ENCODE results near the gene SLC8A2.
"Not testable (repeated sequence)": the region's sequence is repeated elsewhere in the genome, so short reads cannot be mapped to it uniquely, and the experiment has no call there.

SLC8A2 gene

DNA sequence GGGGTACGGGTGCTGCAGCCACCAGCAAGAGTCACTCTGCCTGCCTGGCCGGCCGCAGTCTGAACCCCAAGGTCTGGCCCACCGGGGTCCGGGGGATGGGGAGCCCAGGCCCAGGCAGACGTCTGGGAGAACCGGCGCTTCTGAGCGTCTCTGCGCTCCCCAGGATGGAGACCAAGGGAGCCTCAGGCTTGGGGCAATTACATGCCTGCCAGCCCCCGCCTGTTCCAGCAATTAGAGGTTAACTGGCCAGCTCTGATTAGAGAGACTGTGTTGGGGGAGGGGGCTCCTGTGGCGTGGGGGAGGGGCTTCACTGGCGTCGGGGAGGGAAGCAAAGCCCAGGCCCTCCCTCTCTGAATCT, 64.3 kb downstream of the SLC8A2 start:
- DNase-seq, result no peak

DNA sequence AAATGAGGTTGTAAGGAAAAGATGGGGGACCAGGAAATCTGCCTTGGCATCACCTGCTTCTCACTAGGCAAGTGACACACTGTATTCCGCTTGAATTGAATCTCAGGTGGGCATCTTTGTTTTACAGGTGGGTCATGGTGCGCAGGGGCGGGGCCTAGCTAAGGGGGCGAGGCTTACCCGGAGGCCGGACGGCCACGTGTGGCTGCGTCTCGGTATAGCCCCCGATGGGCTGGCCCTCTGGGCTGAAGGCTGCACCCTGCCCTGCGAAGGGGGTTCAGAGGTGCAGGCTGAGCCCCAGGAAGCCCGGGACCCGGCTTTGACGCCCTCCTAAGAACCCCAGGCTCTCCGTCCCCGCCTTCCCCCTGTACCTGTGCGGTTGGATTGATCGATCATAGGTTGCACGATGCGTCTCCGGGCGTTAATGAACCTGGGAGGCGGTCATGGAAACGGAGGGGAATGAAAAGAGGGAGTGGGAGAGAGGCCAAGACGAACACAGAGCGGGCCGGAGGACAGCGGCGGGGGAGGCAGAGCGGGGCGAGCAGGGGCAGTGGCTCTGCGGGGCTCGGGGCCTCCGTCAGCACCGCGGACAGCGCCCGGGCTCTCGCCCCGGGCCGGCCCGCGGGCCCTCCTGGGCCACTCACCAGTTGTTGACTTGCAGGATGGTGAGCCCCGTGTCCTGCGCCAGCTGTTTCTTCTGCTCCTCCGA, 64.8 kb downstream of the SLC8A2 start:
- DNase-seq, result no peak

DNA sequence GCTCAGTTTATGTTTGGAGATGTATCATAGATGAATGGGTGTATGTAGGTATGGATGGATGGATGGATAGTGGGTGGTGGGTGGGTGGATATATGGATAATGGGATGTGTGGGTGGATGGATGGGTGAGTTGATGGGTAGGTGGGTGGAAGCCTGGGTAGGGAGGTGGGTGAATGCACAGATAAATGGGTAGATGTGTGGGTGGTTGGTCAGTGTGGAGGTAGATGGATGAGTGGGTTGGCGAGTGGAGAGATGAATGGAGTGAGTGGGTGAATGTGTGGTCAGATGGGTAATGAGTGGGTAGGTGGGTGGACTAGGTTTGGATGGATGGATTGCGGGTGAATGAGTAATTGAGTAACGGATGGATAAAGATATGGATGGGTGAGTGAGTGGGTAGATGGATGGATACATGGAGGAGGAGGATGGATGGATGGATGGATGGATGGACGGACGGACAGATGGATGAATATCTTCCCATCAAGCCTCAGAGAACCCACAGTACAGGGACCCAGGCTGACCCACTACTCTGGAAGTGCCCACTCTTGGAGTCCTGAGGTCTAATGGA, 65.8 kb downstream of the SLC8A2 start:
- no peak for DNase-seq

DNA sequence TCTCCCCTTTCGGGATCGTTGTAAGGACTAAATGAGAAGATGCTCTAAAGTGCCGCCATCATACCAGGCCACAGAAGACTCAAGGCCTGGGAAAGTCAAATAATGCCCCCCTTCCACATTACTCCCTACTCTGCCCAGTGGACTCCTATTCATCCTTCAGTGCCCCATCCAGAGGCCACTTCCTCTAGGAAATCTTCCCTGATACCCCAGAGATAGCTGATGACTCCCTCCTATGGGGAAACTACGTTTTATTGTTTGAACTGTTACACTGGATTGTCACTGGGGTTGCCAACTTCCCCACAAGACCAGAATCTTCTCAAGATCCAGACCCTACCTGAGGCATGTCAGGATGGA, 66.5 kb downstream of the SLC8A2 start:
- no peak for DNase-seq

DNA sequence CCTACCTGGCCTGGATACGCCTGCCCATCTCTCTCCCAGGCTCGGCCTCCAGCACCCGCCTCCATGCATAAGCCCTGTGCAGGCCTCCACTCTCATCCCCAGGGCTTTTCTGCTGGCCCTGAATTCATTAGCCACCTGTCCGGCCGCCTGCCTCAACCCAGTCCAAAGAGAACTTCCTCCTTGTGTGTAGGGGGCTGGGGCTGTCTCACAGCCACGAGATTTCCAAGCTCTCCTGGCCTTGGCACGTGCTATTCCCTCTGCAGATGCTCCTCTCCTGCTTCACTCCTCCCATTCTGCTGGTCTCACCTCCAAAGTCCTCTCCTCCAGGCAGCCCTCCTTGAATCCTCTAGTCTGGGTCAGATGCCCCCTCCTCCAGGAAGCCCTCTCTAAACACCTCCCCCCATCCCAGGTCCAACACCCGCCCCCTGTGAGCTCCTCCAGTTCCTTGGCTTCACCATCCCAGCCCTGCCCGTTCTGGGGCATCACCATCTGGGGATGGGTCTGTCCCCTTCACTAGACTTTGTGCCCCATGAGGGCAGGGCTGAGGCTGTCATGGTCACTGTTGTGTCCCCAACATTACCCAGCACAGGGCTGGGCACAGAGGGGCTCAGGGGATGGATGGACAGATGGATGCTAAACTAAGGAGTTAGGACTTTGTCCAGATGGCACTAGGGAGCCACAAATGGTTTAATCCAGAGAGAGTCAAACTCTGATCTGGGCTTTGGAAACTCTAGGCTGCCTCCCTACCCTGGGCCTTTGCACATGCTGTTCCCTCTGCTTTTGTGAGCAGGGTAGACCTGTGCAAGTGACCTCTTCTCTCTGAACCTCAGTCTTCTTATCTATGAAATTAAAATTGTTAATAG, 67.1 kb downstream of the SLC8A2 start:
- DNase-seq, result no peak

DNA sequence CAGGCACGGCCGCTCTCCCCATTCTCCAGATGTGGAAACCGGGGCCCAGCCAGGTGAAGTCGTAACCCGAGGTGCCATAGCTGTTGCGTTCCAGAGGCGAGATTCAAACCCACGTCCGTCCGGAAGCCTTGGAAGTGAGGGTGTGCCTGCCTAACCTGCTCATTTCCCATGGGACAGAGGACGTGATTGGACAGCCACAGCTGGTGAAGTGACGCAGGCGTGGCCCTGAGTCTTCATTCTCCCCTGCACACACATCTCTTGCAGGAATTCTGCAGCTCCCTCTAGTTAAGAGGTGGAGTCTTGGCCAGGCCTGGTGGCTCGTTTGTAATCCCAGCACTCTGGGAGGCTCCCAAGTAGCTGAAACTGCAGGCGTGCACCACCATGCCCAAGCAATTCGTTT, 69.2 kb downstream of the SLC8A2 start:
- DNase-seq, result no peak

DNA sequence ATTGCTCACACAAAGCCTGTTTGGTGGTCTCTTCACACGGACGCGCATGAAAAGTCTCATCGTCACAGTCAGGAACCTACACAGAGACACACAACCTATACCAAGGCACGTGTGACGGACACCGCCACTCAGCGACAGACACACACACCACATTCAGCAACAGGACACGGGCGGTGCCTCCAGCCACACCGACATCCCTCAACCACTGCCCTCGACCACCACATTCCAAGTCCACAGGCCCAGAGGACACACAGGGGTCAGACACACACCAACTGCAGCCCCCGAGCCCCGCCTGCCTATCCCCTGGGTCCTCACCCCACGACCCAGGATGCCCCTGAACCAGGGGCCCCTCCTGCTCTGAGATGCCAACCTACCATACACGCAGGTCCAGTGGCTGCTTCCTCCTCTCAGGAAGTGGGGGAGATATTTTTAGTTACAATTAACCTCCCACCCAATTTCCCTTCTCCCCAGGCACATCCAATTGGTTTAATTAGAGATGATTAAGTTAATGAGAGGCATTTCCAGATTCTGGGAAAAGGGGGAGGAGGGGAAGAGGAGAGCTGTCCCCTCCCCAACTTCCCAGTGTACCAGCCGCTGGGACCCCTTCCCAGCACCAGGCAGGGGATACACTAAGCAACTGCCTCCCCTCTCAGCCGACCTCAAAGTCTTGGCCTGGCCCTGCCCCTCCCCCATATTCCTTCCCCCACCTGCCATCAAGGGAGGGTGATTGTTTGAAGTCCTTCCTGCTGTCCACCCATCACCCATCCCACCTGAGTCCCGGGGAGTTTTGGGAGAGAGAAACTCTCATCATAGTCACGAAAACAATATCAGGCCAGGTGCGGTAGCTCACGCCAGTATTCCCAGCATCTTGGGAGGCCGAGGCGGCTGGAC, 72.7 kb downstream of the SLC8A2 start:
- no peak for DNase-seq

DNA sequence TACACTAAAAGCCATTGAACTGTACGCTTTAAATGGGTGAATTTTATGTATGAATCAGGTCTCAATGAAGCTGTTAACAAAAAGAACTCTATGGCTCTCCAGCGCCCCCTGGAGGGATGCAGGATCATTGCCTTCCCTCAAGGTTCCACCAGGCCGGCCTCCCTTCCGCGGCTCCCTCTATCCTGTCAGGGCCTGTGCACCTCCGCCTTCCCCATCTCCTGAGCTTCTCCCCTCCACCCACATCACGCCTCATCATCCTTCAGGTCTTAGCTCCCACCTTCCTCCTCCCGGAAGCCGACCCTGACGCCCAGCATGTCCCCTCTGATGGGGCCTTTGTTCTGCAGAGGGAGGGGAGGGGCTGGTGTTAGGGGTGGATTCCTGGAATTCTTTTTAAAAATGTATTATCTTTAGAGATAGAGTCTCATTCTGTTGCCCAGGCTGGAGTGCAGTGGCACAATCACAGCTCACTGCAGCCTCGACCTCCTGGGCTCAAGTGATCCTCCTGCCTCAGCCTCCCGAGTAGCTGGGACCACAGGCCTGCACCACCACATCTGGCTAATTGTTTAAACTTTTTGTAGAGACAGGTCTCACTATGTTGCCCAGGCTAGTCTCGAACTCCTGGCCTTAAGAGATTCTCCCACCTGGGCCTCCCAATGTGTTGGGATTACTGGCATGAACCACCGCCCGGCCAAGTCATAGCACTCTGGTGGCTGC, 80.0 kb downstream of the SLC8A2 start:
- peak; percentile 30 for DNase-seq

DNA sequence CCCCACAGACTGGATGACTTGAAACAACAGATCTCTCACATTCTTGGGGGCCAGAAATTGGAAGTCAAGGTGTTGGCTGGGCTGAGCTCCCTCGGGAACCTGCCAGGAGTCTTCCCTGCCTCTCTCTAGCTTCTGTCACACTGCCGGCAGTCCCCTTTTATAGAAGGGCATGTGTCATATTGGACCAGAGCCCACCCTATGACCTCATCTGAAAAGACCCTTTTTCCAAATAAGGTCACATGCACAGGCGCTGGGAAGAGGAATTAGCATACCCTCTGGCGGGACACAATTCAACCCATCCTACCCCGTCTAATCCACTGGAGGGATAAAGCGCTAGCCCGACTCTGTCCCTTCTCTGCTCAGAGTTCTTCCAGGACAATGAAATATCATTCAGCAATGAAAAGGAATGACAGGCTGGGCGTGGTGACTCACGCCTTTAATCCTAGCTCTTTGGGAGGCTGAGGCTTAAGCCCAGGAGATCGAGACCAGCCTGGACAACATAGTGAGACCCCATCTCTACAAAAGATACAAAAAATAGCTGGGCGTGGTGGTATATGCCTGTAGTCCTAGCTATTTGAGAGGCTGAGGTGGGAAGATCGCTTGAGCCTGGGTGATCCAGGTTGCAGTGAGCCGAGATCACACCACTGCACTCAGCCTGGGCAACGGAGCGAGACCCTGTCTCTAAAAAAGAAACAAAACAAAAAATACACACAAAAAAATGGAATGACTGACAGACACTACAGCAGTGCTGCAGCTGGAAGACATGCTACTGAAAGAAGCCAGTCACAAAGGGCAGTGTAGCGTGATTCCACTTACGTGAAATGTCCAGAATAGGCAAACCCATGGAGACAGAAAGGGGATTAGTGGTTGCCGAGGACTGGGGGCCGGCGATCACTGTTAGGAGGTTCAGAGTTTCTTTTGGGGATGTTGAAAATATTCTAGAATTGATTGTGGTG, 80.9 kb downstream of the SLC8A2 start:
- DNase-seq, result peak; percentile 33

DNA sequence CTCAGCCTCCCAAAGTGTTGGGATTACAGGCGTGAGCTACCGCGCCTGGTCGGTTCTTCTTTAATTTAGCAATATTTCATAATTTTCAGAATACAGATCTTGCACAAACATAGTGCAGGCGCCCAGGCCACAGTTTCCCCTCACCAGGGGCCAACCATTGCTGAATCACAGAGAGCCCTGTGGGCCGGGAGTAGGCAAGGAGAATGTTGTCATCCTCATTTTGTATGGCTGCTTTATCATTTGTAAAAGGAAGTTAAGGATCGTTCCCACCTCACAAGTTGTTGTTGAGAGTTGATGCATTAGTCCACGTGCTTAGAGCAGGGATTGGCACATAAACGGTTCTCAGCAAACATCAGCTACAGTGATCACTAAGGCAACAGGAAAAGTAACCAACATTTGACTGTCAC, 82.5 kb downstream of the SLC8A2 start:
- DNase-seq, result no peak

DNA sequence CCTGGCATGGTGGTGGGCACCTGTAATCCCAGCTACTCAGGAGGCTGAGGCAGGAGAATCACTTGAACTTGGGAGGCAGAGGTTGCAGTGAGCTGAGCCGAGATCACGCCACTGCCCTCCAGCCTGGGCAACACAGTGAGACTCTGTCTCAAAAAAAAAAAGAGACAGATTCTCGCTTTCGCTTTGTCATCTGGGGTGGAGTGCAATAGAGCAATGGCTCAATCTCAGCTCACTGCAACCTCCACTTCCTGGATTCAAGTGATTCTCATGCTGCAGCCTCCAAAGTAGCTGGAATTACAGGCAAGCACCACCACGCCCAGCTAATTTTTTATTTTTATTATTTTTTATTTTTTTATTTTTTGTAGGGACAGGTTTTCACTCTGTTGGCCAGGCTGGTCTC, 83.0 kb downstream of the SLC8A2 start:
- not testable (repeated sequence) for DNase-seq

DNA sequence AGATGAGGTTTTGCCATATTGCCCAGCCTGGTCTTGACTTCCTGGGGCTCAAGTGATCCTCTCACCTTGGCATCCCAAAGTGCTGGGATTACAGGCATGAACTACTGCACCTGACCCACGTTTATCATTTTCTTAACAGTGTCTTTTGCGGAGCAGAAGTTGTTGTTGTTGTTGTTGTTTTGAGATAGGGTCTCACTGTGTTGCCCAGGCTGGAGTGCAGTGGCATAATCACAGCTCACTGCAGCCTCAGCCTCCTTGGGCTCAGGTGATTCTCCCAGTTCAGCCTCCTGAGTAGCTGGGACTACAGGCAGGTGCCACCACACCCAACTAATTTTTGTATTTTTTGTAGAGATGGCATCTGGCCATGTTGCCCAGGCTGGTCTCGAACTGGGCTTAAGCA, 84.1 kb downstream of the SLC8A2 start:
- not testable (repeated sequence) for DNase-seq

DNA sequence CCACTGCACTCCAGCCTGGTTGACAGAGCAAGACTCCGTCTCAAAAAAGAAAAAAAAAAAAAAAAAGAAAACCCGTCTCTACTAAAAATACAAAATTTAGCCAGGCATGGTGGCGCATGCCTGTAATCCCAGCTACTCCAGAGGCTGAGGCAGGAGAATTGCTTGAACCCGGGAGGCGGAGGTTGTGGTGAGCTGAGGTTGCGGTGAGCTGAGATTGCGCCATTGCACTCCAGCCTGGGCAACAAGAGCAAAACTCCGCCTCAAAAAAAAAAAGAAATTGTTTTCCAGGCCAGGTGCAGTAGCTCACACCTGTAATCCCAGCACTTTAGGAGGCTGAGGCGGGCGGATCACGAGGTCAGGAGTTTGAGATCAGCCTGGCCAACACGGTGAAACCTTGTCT, 85.1 kb downstream of the SLC8A2 start:
- DNase-seq, result not testable (repeated sequence)

DNA sequence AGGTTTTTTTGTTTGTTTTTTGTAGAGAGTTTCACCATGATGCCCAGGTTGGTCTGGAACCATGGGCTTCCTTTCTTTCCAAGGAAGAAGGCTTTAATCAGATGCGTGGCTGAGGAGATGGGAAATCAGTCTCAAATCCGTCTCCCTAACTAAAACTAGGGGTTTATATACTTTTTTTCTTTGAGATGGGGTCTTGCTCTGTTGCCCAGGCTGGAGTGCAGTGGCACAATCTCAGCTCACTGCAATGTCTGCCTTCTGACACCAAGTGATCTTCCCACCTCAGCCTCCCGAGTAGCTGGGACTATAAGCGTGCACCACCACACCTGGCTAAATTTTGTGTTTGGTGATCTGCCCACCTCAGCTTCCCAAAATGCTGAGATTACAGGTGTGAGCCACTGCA, 87.2 kb downstream of the SLC8A2 start:
- DNase-seq, result not testable (repeated sequence)

DNA sequence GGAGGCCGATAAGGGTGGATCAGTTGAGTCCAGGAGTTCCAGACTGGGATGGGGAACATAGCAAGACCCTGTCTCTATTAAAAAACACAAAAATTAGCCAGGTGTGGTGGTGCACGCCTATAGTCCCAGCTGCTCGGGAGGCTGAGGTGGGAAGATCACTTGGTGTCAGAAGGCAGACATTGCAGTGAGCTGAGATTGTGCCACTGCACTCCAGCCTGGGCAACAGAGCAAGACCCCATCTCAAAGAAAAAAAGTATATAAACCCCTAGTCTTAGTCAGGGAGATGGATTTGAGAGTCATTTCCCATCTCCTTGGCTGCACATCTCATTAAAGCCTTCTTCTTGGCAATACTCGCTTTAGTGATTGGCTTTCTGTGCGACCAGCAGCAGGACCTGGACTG, 87.8 kb downstream of the SLC8A2 start:
- not testable (repeated sequence) for DNase-seq

DNA sequence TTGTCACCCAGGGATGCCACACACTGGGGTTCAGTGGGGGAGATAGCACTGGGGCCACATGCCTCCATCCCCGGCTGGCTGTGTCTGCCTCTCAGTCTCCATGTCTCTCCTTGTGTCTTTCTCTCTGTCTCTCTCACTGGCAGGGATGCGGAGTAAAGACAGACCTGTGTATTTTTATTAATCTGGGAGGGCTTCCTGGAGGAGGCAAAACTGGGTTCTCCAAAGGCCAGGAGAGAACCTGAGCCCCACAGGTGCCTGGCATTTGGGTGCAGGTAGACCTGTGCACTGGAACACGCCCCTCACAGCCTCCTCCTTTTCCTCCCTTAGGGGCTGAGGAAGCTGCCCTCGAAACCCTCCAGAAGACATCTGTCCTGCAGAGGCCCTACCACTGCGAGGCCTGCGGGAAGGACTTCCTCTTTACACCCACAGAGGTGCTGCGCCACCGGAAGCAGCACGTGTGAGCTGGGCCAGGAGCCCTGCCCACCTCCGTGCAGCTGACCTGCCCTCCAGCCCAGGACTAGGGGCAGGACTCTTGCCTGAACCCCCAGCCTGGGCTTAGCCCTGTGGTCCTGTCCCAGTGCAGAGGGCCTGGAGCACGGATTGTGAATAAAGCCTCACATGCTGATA, 89.9 kb downstream of the SLC8A2 start:
- DNase-seq, result no peak

DNA sequence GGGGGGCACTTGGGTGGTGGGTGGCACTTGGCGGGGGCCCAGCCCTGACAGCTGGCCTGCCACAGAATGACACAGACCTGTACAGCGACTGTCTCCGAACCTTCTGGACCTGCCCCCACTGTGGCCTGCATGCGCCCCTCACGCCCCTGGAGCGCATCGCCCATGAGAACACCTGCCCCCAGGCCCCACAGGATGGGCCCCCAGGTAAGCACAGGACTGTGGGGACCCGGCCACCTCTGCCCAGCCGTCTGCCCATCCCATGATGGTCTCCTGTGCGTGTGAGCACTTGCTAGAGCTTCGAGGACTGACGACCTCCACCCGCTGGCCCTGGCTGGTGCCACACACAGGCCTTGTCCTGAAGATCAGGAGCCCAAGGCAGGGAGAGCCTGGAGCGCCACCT, 90.6 kb downstream of the SLC8A2 start:
- no peak for DNase-seq

DNA sequence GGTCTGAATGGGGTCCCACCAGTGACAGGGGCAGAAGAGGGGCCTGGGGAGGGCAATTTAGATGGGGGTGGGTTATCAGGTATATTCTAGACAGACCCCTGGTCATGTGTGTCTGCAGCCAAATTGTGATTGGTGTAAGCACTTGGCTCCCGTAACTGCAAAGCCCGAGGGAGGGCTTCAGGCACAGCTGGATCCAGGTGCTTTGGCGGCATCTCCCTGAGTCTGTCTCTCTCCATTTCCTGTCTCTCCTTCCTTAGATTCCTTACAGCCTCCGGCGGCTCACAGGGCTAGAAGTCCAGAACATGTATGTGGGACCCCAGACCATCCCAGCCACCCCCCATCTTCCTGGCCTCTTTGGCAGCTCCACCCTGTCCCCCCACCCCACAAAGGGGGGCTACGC, 91.1 kb downstream of the SLC8A2 start:
- DNase-seq, result no peak

DNA sequence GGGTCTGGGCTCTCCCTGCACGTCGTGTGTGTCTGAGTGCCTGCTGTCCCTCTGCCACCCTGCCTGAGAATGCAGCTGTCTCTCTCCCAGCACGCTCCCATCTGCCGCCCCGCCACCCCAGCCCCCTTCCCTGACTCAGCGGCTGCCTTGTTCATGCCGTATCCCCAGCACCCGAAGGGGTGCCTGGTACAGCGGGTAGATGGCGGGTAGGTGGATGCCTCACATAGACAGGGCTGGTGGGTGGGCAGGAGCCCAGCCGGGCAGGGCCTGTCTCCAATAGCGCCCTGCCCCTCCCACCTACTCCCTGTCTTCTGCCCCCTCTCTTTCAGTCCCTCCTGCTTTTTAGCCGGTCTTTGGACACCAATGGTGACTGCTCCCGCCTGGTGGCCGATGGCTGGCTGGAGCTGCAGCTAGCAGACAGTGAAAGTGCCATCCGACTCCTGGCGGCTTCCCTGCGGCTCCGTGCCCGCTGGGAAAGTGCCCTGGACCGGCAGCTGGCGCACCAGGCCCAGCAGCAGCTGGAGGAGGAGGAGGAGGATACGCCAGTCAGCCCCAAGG, 92.2 kb downstream of the SLC8A2 start:
- peak; percentile 65 for DNase-seq

DNA sequence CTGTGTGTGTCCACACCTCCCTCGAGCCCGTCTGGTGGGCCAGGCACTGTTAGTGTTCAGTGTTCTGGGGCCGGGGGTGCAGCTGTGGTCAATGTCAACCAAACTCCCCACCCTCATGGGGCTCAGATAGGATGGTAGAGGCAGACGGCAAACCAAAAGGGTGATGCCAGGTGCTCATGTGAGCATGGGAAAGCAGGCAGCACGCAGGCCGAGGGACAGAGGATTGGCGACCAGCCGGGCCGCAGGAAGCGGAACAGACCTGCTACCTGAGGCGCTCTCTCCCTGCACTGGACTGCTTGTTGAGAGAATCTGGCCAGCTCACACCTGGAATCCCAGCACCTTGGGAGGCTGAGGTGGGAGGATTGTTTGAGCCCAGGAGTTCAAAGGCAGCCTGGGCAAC, 93.4 kb downstream of the SLC8A2 start:
- DNase-seq, result no peak

All from NCI-H2171 (cell line).